Skeletal muscle satellite cell (primary cell): ENCODE measurements around the gene ADAD1. TPM values are rescaled to one million over a fixed set of nuclear protein-coding genes. Genes with fewer than 3 reads are reported as not detected.
"Not testable (repeated sequence)": the region's sequence is repeated elsewhere in the genome, so short reads cannot be mapped to it uniquely, and the experiment has no call there.

Experiments used
- H3K27me3 ChIP-seq: 2 replicates; pipeline ENCODE4 v1.7.0; 2013; ENCODE audit warnings: low read length; ENCODE audit not compliant: control insufficient read depth, insufficient read depth
- H3K36me3 ChIP-seq: 2 replicates; pipeline ENCODE4 v1.7.0; 2013; ENCODE audit warnings: mild to moderate bottlenecking, control low read depth, low read length; ENCODE audit not compliant: insufficient read depth
- H3K4me1 ChIP-seq: 2 replicates; pipeline ENCODE4 v1.7.0; 2013; ENCODE audit warnings: low read length; ENCODE audit not compliant: control insufficient read depth, insufficient read depth
- H3K4me2 ChIP-seq: 2 replicates; pipeline ENCODE4 v1.7.0; 2013; ENCODE audit warnings: mild to moderate bottlenecking, low read length
- H3K4me3 ChIP-seq: 2 replicates; pipeline ENCODE4 v1.7.0; 2013; ENCODE audit warnings: low read length
- H3K9ac ChIP-seq: 2 replicates; pipeline ENCODE4 v1.7.0; 2013; ENCODE audit warnings: mild to moderate bottlenecking, low read depth, low read length, moderate library complexity
- H3K9me3 ChIP-seq: replicated peaks from 2 replicates; pipeline ENCODE4 v1.7.0; 2013; ENCODE audit warnings: mild to moderate bottlenecking, control low read depth, low read length
- total RNA-seq: library from RNA; depleted of rRNA; stranded (reverse); fragments of >200 nt; gene quantifications from 2 replicates; pipeline ENCODE4 v1.2.3, GENCODE V29; 2012; rRNA removed

ADAD1 gene
- not detected in 2 replicates for total RNA-seq

- Histone ChIP-seq H3K9me3 (no peaks in the 10 kb centered on the region), H3K4me3 (no peak within 1 kb of the TSS), H3K36me3 (no peaks in the 10 kb centered on the region), H3K4me2 (no peak within 1 kb of the TSS), H3K27me3 (no peaks in the 10 kb centered on the region), H3K9ac (no peak within 1 kb of the TSS), H3K4me1 (peaks cover 4% of the 10 kb centered on the region)
These were observed at the start of gene ADAD1 for GRCh38 chr4:122378711-122379110. ADAD1 (plus strand) TSS chr4:122379011; CDS start chr4:122380070, 1,059 bp downstream.

GRCh38 chr4:122329876-122330565 lies 48.8 kb upstream of the ADAD1 start:
- H3K4me1 ChIP-seq: no peaks in the 10 kb centered on the region
- no peaks in the 10 kb centered on the region for H3K9me3 ChIP-seq
- H3K27me3 ChIP-seq: no peaks in the 10 kb centered on the region
- H3K9ac ChIP-seq: no peak overlapping the region
- H3K36me3 ChIP-seq: peaks cover 26% of the 10 kb centered on the region
- H3K4me2 ChIP-seq: no peak overlapping the region
- no peak overlapping the region for H3K4me3 ChIP-seq

DNA sequence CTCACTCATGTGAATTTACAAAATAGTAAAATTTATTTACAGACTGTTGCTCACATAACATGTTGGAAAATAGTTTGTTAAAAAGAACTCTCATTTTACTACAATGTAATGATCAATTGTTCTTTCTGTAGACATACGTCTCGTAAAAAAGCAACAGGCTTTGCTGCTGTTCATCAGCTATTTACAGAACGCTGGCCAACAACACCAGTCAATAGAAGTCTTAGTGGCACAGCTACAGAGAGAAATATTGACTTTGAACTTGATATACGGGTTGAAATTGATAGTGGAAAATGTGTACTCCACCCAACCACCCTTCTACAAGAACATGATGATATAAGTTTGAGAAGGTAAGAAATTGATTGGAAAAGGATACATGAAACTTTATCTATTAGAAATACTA lies 47.6 kb upstream of the ADAD1 start:
- Histone ChIP-seq H3K27me3 (no peaks in the 10 kb centered on the region), H3K4me3 (no peak overlapping the region), H3K4me1 (no peaks in the 10 kb centered on the region), H3K9ac (no peak overlapping the region), H3K4me2 (no peak overlapping the region), H3K36me3 (peaks cover 30% of the 10 kb centered on the region), H3K9me3 (no peaks in the 10 kb centered on the region)

GRCh38 chr4:122334828-122335227 lies 44.0 kb upstream of the ADAD1 start:
- no peaks in the 10 kb centered on the region for H3K4me1 ChIP-seq
- no peaks in the 10 kb centered on the region for H3K9me3 ChIP-seq
- peaks cover 30% of the 10 kb centered on the region for H3K36me3 ChIP-seq
- no peaks in the 10 kb centered on the region for H3K27me3 ChIP-seq
- no peak overlapping the region for H3K4me3 ChIP-seq
- no peak overlapping the region for H3K4me2 ChIP-seq
- no peak overlapping the region for H3K9ac ChIP-seq

DNA sequence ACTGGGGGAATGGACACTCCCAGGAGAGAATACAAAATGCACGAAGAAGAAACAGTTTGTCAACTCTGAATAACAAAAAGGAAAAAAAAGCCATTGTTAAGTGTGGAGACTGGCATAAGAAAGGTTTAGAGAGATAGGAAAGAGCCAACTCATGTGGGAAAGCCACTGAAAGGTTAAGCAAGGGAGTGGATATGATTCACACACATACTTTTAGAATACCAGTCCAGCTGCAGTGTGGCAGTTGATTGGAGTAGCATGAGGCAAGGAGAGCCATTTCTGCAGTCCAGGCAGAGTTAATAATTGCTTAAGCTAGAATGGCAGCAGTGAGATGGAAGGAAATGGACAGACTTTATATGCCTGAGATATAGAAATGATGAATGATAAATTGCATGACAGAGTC lies 36.9 kb upstream of the ADAD1 start:
- H3K4me1 ChIP-seq: peaks cover 4% of the 10 kb centered on the region
- H3K27me3 ChIP-seq: no peaks in the 10 kb centered on the region
- H3K36me3 ChIP-seq: peaks cover 9% of the 10 kb centered on the region
- no peaks in the 10 kb centered on the region for H3K9me3 ChIP-seq
- H3K4me3 ChIP-seq: no peak overlapping the region
- H3K4me2 ChIP-seq: no peak overlapping the region
- no peak overlapping the region for H3K9ac ChIP-seq

GRCh38 chr4:122346036-122346435 lies 32.8 kb upstream of the ADAD1 start:
- H3K36me3 ChIP-seq: peaks cover 31% of the 10 kb centered on the region

DNA sequence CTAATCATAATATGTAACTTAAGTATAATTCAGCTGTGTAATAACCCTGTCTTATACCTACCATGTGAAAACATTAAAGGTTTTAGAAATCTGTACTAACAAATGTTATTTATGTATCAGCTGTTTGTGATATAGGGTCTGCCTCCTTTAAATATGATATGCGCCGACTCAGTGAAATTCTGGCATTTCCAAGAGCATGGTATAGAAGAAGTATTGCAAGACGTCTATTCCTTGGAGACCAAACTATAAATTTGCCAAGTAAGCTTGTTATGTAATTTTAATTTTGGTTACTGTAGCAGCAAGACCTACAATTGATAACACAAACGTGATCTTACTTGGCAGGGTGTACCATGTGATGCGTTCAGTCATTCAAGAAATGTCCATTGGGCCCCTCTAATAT lies 32.3 kb upstream of the ADAD1 start:
- Histone ChIP-seq H3K4me3 (no peak overlapping the region), H3K4me2 (no peak overlapping the region), H3K9ac (no peak overlapping the region), H3K9me3 (no peaks in the 10 kb centered on the region), H3K36me3 (peaks cover 31% of the 10 kb centered on the region), H3K4me1 (peaks cover 4% of the 10 kb centered on the region), H3K27me3 (no peaks in the 10 kb centered on the region)

More at GRCh38 chr4:122346036-122346435, 32.8 kb upstream of the ADAD1 start:
- Histone ChIP-seq H3K4me3 (no peak overlapping the region), H3K9ac (no peak overlapping the region), H3K27me3 (no peaks in the 10 kb centered on the region), H3K4me2 (no peak overlapping the region), H3K9me3 (no peaks in the 10 kb centered on the region), H3K4me1 (peaks cover 4% of the 10 kb centered on the region)

GRCh38 chr4:122356317-122356808 lies 22.4 kb upstream of the ADAD1 start:
- Histone ChIP-seq H3K36me3 (peaks cover 54% of the 10 kb centered on the region), H3K4me1 (no peaks in the 10 kb centered on the region), H3K9me3 (no peaks in the 10 kb centered on the region), H3K27me3 (no peaks in the 10 kb centered on the region), H3K4me2 (no peak overlapping the region), H3K9ac (no peak overlapping the region), H3K4me3 (no peak overlapping the region)

DNA sequence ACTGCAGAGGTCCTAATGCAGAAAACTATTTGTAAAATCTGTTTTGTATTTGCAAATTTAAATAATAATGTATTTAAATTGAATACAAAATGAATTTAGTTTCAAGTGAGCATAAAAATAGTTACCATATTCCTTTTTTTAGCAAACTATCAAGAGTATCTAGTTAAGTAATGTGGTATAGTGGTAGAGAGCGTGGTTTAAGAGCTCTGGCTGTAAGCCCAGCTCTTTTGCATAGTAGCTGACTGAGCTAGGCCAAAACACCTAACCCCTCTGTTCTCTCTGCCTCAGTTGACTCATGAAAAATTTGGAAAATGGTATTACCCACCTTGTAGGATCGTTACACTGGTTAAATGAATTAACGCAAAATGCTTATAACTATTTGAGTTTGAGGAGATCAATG lies 18.1 kb upstream of the ADAD1 start:
- Histone ChIP-seq H3K9ac (no peak overlapping the region), H3K9me3 (no peaks in the 10 kb centered on the region), H3K36me3 (peaks cover 45% of the 10 kb centered on the region), H3K27me3 (no peaks in the 10 kb centered on the region), H3K4me1 (no peaks in the 10 kb centered on the region), H3K4me2 (no peak overlapping the region), H3K4me3 (no peak overlapping the region)

GRCh38 chr4:122364700-122365404 lies 14.0 kb upstream of the ADAD1 start:
- Histone ChIP-seq H3K36me3 (peaks cover 22% of the 10 kb centered on the region), H3K4me2 (no peak overlapping the region), H3K27me3 (no peaks in the 10 kb centered on the region), H3K4me3 (no peak overlapping the region), H3K4me1 (no peaks in the 10 kb centered on the region), H3K9me3 (no peaks in the 10 kb centered on the region), H3K9ac (no peak overlapping the region)

- H3K9ac ChIP-seq, H3K4me1 ChIP-seq, H3K27me3 ChIP-seq: not testable (repeated sequence)
These were observed 10.0 kb upstream of the ADAD1 start for GRCh38 chr4:122368786-122369185.

DNA sequence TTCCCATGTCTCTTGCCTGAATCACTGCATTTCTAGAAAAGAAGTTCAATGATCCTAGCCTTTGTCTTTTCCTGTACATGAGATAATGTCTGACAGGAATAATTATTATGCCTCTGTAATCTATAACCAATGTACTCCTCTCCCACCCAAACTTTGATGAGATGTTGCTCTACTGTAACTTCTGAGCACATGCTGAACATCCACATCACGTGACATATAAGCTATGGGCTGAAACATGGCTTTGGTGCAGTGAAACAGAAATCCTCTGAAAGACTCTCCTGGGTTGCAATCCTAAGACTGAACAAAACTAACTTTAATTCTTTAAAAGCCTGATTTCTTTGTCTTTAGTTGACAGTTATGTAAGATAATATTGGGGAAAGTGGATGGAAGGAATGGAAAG lies 1.5 kb upstream of the ADAD1 start:
- Histone ChIP-seq H3K4me2 (no peak overlapping the region), H3K9ac (no peak overlapping the region), H3K4me3 (no peak overlapping the region), H3K27me3 (no peaks in the 10 kb centered on the region), H3K9me3 (no peaks in the 10 kb centered on the region), H3K4me1 (peaks cover 4% of the 10 kb centered on the region), H3K36me3 (no peaks in the 10 kb centered on the region)

More at GRCh38 chr4:122368786-122369185, 10.0 kb upstream of the ADAD1 start:
- H3K4me3 ChIP-seq, H3K9me3 ChIP-seq, H3K4me2 ChIP-seq, H3K36me3 ChIP-seq: not testable (repeated sequence)
